GM12878 (cell line): Measurements from ENCODE around the gene FGF2.
"Not testable (repeated sequence)": the region's sequence is repeated elsewhere in the genome, so short reads cannot be mapped to it uniquely, and the experiment has no call there.

Experiments used
- BCL3 ChIP-seq: IDR thresholded peaks from 2 replicates; pipeline ENCODE4 v1.6.1; 2011; ENCODE audit warnings: borderline replicate concordance, low read depth, mild to moderate bottlenecking, moderate library complexity, low read length; ENCODE audit not compliant: insufficient read depth, poor library complexity, severe bottlenecking
- BRCA1 ChIP-seq: IDR thresholded peaks from 2 replicates; pipeline ENCODE4 v1.6.1; 2011; ENCODE audit warnings: low read depth, low read length, improper control_type of control experiment
- CTCF ChIP-seq, 3 experiments: IDR thresholded peaks in 2 of 3; conservative IDR thresholded peaks in 1 of 3; 2 replicates each; pipeline ENCODE4 v1.5.1; 2011; ENCODE audit warnings: low read depth in 3 of 3, low read length in 3 of 3, mild to moderate bottlenecking in 3 of 3, control low read depth in 2 of 3, moderate library complexity in 2 of 3, inconsistent platforms in 1 of 3, mixed read lengths in 1 of 3; ENCODE audit not compliant: control insufficient read depth in 2 of 3, insufficient read depth in 1 of 3; ENCODE audit errors: extremely low read depth in 1 of 3
- E2F8 ChIP-seq: fragments of 450-650 bp; IDR thresholded peaks from 2 replicates; pipeline ENCODE4 v1.6.1; 2018; ENCODE audit warnings: mild to moderate bottlenecking, low read depth, moderate library complexity; ENCODE audit not compliant: partially characterized antibody
- JUNB ChIP-seq: IDR thresholded peaks from 2 replicates; pipeline ENCODE4 v1.6.1; 2016; ENCODE audit warnings: antibody characterized with exemption, mild to moderate bottlenecking
- JUND ChIP-seq: IDR thresholded peaks from 2 replicates; pipeline ENCODE4 v1.6.1; 2012; ENCODE audit warnings: low read depth, mild to moderate bottlenecking, low read length, improper control_type of control experiment, moderate library complexity
- MAX ChIP-seq: IDR thresholded peaks from 2 replicates; pipeline ENCODE4 v1.6.1; 2012; ENCODE audit warnings: low read depth, low read length, improper control_type of control experiment
- POLR2A ChIP-seq: IDR thresholded peaks from 2 replicates; pipeline ENCODE4 v1.6.1; 2011; ENCODE audit warnings: low read depth, mild to moderate bottlenecking, low read length
- RAD21 ChIP-seq: IDR thresholded peaks from 2 replicates; pipeline ENCODE4 v1.6.1; 2011; ENCODE audit warnings: mild to moderate bottlenecking, low read depth, low read length, moderate library complexity; ENCODE audit not compliant: insufficient read depth
- SP1 ChIP-seq: IDR thresholded peaks from one replicate; pipeline ENCODE4 v1.6.1; 2011; ENCODE audit warnings: low read depth, low read length
- TCF7 ChIP-seq: IDR thresholded peaks from 2 replicates; pipeline ENCODE4 v1.6.1; 2014; ENCODE audit warnings: antibody characterized with exemption, borderline replicate concordance
- YY1 ChIP-seq: IDR thresholded peaks from 2 replicates; pipeline ENCODE4 v1.6.1; 2011; ENCODE audit warnings: low read depth, mild to moderate bottlenecking, low read length
- ZNF207 ChIP-seq: fragments of 450-650 bp; IDR thresholded peaks from 2 replicates; pipeline ENCODE4 v1.6.1; 2014; ENCODE audit warnings: antibody characterized with exemption, mild to moderate bottlenecking, borderline replicate concordance

GRCh38 chr4:122786920-122787319, 39.7 kb upstream of the FGF2 start:
- not testable (repeated sequence) for TF ChIP-seq POLR2A; CTCF (IDR thresholded peaks at IDR 0.05 in 2 of 3, conservative IDR thresholded peaks at IDR 0.05 in 1 of 3; ENCODE audit: control insufficient read depth in 2 of 3, extremely low read depth in 1 of 3, insufficient read depth in 1 of 3, low read depth in 3 of 3, low read length in 3 of 3); E2F8; JUNB; YY1; SP1; BRCA1; TCF7; JUND; MAX; RAD21; ZNF207; BCL3
